ENCODE results near the gene EDRF1.

Gene EDRF1

DNA sequence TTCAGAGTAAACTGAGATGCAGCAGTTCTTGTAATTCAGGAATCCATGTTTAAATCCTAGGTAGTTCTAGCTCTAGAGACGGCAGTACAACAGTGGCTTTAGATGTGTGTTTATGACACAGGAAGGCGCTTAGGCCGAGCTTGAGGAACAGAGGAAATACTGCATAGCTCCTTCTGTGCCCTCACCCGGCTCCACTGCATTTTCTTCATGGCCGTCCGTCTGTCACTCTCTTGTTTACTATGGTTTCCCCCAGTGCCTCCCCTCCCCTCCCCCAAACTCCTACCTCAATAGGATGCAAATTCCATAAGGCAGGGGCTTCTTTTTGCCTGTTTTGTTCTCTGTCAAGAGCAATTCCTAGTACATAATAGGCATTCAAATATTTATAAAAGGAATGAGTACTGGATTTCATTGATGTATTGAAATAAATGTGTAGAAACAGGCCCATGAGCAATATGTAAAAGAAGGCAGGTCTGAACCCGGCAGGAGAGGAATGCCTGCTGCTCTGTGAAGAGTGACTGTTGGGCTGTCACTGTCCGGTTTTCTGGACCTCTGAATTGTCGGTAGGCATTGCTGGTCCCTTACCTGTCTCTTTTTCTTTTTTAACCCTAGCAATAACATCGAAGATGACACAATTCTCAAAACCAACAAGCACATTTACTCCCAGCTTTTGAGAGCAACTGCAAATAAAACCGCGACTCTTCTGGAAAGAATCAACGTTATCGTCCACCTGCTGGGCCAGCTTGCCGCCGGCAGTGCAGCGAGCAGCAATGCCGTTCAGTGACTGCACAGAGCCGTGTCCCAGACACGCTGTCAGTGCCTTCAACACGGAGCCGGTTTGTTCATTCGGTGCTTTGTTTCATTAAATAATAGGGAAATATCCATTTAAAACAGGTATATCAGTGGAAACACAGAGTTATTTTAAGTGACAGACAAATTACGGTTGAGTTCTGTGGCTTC lies 43.5 kb downstream of the EDRF1 start:
- no peak for DNase-seq (ENCODE audit: low read depth in 2 of 2)

DNA sequence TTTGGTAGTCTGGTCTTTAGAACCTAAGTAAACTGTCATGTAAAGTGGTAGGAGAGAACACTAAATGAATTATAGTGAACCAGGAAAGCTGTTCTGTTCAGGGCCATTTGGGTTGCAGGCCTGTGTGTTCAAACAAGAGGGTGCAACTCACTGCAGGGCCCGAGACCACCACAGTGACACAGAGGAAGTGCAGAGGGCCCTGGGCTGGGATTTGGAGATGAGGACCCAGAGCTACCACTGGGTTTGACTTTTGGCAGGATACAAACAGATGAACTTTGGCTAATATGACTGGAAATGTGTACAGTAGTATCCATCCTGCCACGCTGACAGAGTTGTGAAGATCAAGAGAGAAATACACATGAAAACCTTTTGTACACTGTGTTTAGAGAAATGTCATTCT lies 46.3 kb downstream of the EDRF1 start:
- no peak for DNase-seq (ENCODE audit: low read depth in 2 of 2)

DNA sequence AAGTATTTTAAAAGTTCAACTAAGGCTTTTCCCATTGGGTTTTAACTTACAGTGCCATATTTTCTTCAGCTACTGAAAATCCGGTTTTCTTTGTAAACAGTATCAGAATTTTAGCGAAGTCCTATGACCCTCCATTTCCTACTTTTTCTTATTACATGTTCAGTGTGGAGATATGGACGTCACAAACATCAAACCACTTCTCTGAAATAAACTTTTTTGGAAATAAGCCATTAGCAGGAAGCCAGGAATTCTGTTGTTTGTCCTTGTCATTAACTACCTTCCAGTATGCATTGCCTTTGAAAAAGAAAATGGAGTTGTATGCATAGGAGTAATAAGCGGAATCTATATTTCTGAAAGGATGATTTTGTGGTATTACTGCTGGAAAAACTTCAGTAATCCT lies 47.0 kb downstream of the EDRF1 start:
- no peak for DNase-seq (ENCODE audit: low read depth in 2 of 2)

DNA sequence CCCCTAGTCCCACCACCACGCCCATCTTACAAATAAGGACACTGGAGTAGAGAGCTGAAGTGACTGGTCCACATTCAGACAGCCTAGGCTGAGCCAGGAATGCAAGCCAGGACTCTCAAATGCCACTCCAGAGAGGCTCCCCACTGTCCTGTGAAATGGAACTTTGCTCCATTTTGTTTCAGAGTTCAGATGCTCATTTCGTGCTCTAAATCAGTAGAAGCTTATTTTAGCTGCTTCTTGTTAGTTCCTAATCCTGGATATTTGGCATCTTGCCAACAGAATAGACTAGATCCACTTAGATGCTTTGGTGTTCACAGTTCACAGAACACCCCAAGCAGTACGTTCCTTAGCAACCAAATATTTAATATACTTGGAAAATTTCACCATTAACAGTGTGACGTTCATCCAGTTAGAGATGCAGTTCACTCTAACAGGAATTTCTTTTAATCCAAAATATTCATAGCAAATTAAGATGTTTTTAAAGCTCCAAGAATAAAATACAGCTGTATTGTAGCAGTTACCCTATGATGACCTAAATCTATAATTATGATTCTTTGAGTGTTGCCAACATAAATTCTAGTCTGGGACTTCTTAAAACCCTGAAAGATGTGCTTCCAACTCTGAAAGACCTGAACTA lies 48.8 kb downstream of the EDRF1 start:
- DNase-seq (ENCODE audit: low read depth in 2 of 2), result no peak

DNA sequence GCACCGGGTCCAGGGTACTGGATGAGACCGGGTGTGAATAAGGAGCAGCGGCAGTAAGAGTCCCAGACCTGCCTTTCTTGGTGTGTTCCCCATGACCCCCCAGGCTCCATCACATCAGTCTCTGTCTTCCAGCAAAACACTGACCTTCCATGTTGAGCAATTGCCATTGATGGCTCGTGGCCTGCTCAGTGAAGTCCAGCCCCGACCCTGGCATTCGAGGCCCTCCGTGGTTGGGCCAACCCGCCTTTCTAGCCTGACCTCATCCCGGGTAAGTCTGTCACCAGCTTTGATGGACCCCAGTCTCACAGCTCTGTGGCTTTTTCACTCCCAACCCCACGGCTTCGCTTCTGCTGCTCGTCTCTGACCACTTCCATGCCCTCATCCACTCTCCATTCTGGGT lies 49.7 kb downstream of the EDRF1 start:
- no peak for DNase-seq (ENCODE audit: low read depth in 2 of 2)

DNA sequence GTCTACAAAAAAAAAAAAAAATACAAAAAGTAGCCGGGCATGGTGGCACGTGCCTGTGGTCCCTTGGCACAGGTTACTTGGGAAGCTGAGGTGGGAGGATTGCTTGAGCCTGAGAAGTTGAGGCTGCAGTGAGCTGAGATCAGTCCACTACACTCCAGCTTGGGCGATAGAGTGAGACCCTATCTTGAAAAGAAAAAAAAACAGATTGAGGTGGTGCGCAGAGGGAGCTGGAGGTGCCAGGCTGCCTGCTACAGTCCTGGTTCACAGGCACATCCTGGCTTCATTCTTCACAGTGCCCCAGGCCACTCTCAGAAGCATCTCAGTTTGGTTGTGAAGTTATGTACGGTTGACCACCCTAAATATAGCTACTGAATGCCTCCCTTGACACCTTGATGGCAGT lies 51.3 kb downstream of the EDRF1 start:
- DNase-seq (ENCODE audit: low read depth in 2 of 2), result no peak

DNA sequence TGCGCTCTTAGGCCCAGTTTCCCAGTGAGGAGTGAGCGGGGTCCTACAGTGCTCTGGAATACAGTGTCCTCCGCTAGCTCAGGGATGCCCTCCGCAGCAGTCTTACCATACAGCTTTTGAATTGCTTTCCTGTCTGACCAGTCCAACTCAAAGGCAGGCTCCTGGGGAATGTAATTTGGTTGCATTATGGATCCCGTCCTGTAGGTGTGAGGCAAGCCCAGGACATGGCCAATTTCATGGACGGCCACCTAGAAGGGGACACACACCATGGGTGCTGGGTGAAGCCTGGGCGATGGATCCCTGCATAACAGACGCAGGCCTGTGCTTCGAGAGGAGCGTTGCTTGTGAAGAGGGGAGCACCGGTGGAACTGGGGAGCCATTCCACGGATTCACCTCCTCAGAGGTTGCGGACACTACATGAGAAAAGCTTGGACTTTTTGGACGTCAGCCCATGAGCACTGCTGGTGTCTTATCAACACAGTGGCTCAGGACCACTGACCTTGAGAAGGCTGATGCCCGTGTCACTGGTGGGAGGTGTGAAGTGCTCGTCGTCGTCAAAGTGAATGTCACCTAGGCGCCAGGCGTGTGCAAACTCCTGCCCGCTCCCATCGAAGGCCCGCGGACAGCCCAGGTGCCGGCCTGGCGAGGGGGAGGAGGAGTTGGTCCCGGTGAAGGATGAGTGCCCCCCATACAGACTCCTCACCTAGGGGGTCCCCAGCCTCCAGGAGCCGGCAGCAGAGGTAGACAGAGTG lies 52.8 kb downstream of the EDRF1 start:
- no peak for DNase-seq (ENCODE audit: low read depth in 2 of 2)

DNA sequence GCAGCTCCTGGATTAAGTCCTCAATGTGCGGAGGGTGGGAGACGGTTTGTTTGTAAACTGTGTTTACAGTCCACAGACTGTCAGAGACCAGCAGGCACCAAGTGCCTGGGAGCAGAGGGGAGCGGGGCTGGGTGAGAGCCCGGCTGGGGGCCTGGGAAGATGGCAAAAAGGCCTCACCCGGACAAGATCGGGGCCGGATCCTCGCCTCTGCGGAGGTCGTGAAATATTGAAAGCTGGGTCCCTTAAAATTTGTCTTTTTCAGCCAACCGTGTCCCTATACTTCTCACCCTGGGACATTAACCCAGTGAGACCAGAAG lies 53.3 kb downstream of the EDRF1 start:
- no peak for DNase-seq (ENCODE audit: low read depth in 2 of 2)

DNA sequence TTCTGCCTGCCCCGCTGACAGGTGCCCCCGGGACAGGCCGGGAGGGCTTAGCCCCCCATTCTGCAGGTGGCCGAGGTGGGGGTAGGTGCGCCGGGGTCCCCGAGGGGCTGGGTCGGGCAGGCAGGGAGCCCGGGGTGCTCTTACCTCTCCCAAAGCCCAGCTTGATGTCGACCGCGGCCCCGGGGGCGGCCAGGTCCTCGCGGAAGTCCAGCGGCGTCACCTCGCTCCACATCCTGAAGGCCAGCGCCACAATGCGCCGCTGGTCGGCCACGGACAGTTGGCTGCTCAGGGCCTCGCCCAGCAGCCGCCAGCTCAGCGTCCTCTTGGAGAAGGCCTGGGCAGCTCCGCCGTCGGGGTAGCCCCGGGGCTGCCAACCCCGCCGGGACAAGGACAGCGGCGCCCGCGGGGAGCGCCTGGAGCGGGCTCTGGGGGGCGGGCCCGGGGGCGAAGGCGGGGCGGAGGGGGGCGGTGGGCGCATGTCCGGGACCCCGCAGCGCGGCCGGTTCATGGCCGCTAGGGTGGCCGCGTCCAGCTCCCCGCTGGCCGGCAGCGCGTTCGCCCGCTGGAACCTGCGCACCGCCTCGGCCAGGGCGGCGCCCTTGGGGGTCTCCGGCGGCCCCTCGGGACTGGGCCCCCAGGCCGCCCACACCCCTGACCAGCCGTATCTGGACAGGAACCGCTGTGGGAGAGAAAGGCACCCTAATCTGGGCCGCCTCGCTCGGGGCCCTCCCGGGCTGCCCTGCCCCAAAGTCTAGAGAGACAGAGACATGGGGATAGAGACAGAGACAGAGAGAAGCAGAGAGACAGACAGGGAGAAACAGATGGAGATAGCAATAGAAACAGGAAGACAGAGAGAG lies 54.4 kb downstream of the EDRF1 start:
- no peak for DNase-seq (ENCODE audit: low read depth in 2 of 2)

DNA sequence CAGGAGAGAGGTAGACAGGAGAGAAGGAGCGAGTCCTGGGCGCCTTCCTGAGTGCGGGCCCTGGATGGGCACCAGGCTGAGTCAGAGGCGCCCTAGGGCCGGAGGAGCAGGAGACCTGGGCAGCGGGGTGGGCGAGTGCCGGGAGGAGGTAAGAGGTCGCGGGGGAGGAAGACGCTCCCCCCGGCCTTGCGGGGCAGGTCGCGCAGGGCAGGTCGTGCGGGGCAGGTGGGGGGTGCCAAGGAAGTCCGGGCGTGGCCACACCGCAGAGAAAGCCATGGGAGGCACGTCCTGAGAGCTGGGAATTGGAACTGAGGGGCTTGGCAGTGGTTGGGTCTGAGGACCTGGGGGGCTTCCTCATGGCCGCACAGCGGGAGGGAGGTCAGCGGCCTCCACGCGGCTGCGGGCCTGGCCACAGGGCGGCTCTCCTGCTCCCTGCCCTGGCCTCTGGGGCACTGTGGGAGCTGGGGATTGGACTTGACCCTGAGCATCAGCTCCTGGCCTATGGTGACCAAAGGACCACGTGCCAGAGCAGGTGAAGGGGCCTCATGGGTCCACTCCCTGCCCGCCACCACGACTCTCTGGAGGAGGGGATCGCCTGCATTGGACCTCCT lies 55.2 kb downstream of the EDRF1 start:
- DNase-seq (ENCODE audit: low read depth in 2 of 2), result no peak

DNA sequence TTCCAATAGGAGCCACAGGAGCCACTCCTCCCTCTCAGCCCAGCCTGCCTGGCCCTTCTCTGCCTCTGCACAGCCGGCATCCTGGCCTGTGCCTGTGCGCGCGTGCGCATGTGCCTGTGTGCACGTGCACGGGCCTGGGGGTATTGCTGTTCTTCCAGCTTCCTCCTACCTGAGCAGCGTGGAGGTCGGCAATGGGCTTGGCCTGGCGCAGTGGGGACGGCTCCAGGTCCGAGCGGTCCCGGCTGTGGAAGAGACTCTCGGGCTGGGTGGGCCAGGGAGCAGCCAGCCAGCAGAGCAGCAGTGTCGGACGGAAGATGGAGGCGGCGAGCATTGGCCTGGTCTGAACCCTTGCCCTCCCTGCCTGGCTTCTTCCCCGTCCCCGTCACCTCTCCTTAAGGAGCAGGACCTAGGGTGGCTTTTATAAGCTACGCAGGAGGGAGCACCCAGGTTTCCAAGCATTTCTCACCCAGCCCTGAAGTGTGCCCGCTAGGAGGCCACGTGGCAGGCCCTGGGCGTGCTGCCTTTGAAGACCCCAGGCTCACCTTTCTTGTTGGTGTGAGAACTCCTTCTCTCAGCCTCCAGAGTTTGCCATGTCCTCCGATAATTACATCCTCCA lies 56.1 kb downstream of the EDRF1 start, which contains the start of gene MMP21:
TSS of gene MMP21 (minus strand) at position 331 of the 616 bp plus-strand sequence. CDS start at position 331, 0 bp downstream.
- no peak for DNase-seq (ENCODE audit: low read depth in 2 of 2)

DNA sequence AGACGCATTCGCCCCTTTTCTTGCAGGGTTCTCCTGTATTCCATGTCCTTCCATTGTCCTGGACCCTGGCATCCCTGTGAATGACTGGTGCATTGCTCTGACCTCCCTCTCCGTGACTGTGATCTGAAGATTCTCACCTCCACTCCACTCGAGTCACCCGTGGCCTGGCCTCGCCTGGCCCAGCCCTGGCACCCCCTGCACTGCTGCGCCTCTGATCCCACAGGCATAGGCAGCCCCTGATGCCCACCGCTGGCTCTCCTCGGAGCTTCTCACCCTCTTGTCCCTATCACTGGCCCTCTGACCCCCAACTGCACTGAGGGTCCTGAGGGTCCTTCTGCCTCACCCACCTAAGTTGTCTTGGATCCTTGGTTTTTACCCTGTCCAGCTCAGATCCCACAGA lies 58.3 kb downstream of the EDRF1 start:
- DNase-seq (ENCODE audit: low read depth in 2 of 2), result no peak

DNA sequence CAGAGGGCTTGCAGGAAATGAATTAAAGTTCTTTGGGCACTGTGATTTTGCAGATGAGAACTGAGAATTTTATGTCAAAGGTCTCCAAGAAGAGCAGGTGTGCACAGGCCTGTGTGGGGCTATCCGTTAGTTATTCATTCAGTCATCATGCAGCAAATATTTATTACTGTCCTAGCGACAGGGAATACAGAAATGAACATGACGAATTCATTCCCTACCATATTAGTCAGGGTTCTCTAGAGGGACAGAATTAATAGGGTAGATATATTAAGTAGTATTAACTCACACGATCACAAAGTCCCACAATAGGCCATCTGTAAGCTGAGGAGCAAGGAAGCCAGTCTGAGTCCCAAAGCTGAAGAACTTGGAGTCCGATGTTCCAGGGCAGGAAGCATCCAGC lies 59.0 kb downstream of the EDRF1 start:
- no peak for DNase-seq (ENCODE audit: low read depth in 2 of 2)

DNA sequence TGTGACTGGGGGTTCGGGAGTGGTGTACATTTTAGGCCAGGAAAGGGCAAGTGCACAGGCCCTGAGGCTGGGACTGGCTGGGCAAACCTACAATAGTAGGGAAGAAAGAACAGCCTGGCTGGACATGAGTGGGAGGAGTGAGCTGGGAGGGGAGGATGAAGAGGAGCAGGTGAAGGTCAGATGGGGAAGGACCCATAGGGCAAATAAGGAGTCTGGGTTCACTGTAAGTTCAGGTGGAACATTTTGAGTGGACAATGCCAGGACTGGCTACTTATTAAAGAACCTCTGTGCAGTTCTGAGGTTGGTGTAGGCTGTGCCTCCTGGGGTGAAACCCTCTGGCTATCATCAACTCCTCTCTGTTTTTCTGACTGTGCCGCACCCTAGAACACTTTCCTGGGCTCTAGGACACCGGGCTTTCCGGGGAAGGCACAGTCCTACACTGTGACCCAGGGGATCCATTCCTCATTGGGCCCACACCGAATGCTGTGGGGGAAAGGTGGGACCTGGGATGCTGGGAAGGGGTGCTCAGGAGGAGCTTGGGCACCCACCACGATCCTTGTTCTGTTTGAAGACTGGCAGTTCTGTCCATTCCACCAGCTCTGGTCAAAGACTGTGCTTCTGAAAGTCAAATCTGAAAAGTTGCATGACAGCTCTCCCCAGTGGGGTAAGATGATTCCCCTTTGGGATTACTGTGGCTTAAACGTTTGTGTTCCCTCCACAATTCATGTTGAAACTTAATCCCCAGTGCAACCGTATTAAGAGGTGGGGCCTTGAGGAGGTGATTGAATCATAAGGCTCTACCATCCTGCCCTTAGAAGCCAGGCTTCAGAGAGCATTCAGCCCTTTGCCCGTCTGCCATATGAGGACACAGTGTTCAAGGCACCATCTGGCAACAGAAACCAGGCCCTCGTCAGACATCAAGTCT lies 60.2 kb downstream of the EDRF1 start:
- DNase-seq (ENCODE audit: low read depth in 2 of 2), result no peak

DNA sequence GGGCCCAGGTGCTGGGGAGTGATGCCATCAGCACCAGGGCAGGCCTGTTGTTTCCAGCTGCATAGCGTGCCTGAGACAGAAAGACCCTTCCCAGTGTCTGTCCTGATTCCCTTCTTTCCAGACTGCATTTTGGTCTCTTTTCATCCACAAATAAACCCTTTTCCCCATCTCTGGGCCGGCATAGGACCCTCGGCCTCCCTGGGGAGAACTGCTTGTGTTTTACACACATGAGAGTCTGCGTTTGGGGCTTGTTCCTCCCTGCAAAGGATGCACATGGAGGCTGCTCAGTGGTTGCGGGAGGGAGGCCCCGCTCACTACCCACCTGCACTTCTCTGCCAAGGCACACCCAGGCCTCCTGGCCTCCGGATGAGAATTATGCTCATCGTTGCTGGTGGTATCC lies 61.9 kb downstream of the EDRF1 start:
- DNase-seq (ENCODE audit: low read depth in 2 of 2), result no peak

DNA sequence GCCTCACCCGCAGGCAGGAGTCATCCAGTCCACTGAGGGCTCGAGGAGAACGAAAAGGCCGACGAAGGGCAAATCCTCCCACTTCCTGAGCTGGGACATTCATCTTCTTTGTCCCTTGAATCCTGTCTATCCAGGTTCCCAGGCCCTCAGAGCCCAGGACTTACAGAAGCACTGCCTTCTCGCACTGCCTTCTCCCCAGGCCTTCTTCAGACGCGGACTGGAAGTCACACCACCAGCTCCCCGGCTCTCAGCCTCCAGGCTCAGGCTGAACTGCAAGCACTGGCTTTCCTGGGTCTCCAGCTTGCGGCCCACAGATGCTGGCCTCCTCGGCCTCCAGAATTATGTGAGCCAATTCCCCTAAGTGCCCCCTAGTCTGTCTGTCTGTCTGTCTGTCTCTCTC lies 62.5 kb downstream of the EDRF1 start:
- no peak for DNase-seq (ENCODE audit: low read depth in 2 of 2)

DNA sequence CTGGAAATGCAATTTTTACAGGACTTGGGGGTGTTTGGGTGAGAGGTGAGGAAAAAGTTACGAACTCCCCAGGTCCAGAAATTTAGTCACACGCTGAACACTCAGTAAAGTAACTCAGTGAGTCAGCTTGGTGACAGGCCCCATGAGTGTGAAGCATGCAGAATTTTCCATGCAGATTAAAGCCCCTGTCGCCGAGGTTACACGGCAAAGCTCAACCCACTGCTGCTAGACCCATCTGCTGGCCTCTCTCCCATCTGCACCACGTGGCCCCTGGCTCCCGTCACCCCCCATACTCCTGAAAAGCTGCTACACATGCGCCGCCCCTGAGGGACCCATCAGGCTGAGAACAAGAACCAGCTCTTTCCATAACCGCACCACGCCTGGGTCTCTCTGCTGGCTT lies 63.1 kb downstream of the EDRF1 start:
- no peak for DNase-seq (ENCODE audit: low read depth in 2 of 2)

DNA sequence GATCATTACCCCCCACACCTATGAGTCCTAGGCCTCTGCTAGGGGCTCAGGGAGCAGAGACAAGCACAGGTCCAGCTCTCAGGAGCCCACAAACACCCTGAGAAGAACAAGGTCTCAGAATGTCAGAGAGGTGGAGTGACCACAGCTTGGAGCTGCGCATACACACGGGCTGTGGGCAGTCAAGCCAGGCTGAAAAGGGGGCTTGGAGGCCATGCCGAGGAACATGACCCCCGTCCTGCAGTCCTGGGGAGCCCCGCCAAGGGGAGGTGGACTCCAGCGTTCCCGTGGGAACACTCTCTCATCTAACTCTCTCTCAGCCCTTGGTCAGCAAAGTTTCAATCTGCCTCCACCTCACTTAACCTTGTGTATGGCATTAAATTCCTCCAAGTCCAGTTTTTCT lies 63.9 kb downstream of the EDRF1 start:
- no peak for DNase-seq (ENCODE audit: low read depth in 2 of 2)

DNA sequence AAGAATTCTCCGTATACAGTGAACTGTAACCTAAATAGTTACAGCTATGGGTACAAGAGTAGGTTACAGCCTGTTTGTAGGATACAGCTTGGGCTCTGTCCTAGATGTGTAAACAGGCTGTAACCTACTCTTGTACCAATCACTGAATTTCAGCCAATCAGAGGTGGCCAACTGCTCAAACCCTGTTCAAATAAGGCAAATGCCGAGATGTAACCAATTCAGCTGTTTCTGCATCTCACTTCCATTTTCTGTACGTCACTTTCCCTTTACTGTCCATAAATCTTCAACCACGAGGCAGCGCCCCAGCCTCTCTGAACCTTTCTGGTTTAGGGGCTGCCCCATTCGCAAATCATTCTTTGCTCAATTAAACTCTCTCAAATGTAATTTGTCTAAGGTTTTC lies 64.4 kb downstream of the EDRF1 start:
- no peak for DNase-seq (ENCODE audit: low read depth in 2 of 2)

DNA sequence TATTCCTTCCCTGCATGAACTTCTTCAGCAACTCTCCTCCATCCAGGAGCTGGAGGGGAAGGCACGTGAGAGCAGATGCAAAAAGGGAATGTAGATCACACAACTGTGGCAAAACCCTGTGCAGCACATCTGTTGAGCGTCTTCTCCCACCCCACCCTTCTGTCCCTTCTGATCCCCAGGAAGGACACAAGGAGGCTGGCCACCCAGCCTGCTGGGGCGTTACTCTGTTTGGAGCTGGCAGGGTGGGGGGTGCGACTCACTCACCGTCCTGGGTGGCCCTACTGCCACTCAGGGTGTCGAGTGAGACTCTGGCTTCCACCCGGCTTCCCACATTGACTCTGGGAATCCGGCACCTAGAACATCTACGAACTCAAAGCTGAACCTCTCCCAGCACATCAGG lies 66.3 kb downstream of the EDRF1 start:
- DNase-seq (ENCODE audit: low read depth in 2 of 2), result no peak

Data from stimulated activated CD4-positive, alpha-beta T cell treated with anti-CD3 and anti-CD28 coated beads, Interleukin-12 subunit alpha, Interleukin-12 subunit beta, amount 100 ng/mL, for 24 hours (primary cell).